ENCODE results near the gene SDK1.

The SDK1 gene

DNA sequence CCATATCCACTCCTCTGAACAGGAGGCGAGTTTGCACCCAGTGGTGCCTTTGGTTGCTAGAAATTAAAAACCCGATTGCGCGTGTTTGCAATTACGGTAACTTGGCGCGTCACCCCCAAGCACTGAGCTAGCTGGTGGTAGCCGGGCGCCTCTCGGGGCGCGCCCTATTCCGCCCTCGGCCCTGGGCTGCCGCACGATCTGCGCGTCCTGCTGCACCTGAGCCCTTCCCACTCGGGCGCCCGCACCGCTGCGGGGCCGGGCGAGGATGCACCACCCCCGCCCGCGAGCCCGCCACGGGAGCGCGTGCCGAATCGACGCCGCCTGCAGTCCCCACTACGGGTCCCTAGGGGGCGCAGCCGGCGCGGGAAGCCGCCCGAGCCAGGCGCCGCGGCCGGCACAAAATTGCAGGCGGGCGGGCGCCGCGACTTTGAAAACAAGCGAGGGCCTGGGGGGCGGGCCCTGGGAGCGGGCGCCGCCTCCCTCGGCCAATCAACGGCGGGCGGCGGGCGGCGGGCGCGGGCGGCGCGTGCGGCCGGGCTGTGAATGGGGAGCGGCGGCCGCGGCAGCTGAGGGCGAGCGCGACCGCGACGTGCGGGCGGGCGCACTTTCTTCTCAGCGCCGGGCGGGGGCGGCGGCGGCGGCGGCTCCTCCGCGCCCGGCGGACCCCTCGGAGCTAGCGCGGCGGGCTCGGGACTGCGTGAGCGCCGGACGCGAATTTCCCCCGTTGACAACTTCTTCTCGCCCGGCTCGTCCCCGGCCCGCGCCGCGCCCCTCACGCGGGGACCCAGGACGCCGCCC, at the start of gene SDK1:
TSS of gene SDK1 (plus strand) at position 602 of the 798 bp plus-strand sequence. CDS start 335 bp downstream, outside the sequence.
- peak; percentile 79 to 81 for DNase-seq (ENCODE audit: low read depth in 2 of 2)

DNA sequence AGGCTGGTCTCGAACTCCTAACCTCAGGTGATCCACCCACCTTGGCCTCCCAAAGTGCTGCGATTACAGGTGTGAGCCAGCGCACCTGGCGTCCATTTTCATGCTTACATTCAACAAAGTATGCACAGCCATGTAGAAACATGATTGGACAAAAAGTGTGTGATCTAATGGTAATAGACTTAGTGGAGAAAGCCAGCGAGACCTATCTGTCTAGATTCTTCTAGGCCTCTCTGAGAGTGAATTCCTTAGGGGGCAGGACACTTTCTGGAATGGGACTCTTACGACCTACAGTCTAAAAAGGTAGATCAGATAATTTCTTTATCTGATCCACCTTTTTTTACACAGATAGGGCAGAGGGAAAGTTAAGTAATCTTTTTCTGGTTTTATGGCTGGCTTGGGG, 46.3 kb upstream of the SDK1 start:
- DNase-seq (ENCODE audit: low read depth in 2 of 2) = no peak

- no peak for DNase-seq (ENCODE audit: low read depth in 2 of 2)
These were observed 41.2 kb upstream of the SDK1 start for GRCh38 chr7:3259711-3260400.

GRCh38 chr7:3260401-3260715, 40.7 kb upstream of the SDK1 start:
- DNase-seq (ENCODE audit: low read depth in 2 of 2) = peak; percentile 20 to 26

DNA sequence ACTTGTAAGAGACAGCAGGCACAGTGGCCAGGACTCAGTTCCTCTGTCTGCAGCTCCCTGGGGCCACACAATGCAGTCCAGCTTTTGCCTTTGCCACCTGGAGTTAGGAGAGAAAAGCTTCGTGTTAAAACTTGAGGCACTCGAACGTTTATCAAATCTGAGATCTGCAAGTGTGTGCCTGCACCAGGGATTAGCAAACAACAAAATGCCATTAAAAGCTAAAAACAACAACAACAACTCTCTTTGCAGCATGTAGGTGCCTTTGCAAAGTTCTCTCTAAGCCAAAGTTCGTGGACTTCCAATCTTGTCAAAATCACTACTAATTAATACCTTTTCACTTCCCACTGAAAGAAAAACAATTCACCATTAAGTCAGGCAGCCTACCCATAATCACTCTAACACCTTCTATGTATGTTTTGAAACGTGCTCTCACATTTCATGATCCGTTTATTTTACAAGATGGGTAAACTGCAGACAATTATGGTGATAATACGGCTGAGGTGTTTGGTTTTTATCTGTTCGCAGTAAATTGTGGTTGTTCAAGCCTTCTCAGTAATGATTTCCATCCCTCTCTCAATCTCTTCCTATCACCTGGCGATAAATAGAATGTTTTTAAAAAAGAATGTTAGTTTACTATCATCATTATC, 36.2 kb upstream of the SDK1 start:
- no peak for DNase-seq (ENCODE audit: low read depth in 2 of 2)

- DNase-seq (ENCODE audit: low read depth in 2 of 2) = no peak
These were observed 35.7 kb upstream of the SDK1 start for GRCh38 chr7:3265388-3265787.

DNA sequence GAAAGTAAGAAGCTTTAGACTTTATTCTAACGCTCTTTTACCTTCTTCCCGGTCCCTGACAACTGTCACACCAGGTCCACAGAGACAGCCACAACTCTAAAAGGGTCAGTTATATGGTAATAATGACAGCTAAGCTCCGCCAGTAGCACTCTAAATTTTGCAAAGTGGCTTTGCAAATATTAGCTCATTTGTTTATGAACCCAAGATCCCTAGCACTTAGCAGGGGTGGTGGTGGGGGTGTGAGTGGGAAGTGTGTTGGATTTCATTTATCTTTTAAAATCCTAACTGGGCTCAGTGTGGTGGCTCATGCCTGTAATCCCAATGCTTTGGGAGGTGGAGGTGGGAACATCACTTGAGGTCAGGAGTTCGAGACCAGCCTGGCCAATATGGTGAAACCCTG, 34.8 kb upstream of the SDK1 start:
- no peak for DNase-seq (ENCODE audit: low read depth in 2 of 2)

DNA sequence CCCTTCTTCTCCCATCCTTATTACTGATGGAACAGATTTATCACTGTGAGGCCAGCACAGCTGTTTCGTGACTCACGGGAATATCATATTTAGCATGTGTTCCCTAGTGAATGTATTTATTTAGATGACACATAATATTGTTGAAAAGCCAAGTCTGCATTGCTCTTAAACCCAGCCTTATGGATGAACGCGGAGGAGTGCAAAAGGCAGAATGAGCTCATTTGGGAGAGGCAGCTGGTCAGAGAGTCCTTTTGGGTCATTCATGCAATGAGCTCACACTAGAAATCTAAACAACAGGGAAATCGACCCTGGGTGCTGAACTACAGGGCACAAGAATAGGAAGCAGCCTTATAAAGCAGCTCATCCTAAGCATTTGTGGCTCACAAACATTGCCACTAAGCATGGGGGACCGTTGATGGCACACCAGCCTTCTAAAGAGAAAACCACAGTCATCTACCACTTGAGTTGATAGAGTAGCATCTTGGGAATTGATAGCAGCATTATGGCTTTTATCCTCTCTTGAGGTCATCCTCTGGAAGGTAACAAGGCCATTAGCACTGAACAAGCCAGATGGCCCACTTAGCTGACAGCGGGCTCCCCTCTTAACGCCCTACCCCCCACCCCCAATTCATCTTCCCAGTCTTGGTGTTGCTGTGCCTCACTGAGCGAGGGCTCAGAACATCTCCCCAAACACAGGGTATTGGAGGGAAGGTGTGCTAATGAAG, 32.9 kb upstream of the SDK1 start:
- DNase-seq (ENCODE audit: low read depth in 2 of 2) = peak; percentile 31 to 32

DNA sequence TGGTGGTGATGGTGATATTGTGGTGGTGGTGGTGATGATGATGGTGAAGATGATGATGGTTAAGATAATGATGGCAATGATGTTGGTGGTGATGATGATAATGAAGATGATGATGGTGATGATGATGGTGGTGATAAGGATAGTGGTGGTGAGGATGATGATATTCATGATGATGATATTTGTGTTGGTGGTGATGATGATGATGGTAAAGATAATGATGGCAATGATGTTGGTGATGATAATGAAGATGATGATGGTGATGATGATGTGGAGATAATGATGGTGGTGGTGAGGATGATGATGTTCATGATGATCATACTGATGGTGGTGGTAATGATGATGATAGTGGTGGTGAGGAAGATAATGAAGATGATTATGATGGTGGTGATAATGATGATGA, 30.7 kb upstream of the SDK1 start:
- DNase-seq (ENCODE audit: low read depth in 2 of 2) = no peak

DNA sequence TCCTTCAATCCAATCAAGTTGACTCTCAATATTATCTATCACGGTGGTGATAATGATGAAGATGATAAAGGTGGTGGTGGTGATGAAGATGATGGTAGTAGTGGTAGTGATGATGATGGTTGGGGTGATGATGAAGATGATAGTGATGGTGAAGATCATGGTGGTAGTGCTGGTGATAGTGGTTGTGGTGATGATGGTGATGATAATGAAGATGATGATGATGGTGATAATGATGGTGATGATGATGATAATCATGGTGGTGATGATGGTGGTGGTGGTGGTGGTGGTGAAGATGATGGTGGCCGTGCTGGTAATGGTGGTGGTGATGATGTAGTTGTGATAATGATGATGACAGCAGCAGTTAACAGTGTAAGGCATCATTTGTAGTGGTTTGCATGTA, 29.8 kb upstream of the SDK1 start:
- no peak for DNase-seq (ENCODE audit: low read depth in 2 of 2)

DNA sequence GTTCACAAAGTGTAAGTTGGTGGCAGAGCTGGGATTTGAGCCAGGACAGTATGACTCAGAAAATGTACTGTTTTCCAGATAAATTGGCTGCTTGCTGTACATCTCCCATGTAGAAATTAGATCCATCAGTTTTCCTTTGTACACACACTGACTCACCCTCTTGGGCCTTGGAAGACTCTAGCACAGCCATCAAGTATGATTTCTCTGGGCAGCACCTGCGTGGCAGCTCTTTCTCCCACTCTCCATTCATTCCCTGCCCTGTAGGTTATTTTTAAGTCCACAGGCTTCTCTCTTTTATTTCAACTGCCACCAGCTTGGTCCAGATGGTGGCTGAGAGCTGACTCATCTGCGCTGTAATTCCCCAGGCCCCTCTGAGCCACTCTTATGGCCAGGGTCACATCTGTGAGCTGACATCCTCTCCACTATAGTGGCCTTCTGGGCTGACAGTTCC, 28.3 kb upstream of the SDK1 start:
- DNase-seq (ENCODE audit: low read depth in 2 of 2) = peak; percentile 3 to 4

- DNase-seq (ENCODE audit: low read depth in 2 of 2) = no peak
These were observed 26.9 kb upstream of the SDK1 start for GRCh38 chr7:3274131-3274530.

GRCh38 chr7:3277604-3278572, 23.2 kb upstream of the SDK1 start:
- no peak for DNase-seq (ENCODE audit: low read depth in 2 of 2)

- no peak for DNase-seq (ENCODE audit: low read depth in 2 of 2)
These were observed 21.8 kb upstream of the SDK1 start for GRCh38 chr7:3279147-3279818.

GRCh38 chr7:3280445-3280844, 20.6 kb upstream of the SDK1 start:
- DNase-seq (ENCODE audit: low read depth in 2 of 2) = no peak

GRCh38 chr7:3280946-3281656, 20.0 kb upstream of the SDK1 start:
- no peak for DNase-seq (ENCODE audit: low read depth in 2 of 2)

GRCh38 chr7:3282457-3282856, 18.6 kb upstream of the SDK1 start:
- DNase-seq (ENCODE audit: low read depth in 2 of 2) = no peak

DNA sequence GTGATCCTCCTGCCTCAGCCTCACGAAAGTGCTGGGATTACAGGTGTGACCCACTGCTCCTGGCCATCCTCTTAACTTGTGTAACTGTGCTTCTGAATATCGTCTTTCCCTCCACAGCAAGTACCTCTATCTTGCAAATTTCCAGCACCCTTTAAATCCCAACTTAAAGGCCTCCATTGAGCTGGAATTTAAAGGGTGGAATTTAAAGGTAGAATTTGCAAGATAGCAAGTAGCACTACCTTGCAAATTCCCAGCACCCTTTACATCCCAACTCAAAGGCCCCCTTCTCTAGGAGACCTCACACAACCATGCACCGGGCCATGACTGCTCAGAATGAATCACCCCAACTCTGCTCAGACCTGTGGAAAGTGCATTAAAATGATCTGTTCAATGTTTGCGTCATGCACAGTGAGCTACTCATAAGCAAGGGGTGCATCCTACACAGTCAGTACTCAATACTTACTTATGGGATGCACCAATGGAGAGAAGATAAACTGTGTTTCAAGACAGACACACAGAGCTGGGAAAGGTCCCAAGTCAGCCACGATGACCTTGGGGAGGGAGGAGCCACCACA, 17.8 kb upstream of the SDK1 start:
- DNase-seq (ENCODE audit: low read depth in 2 of 2) = no peak

DNA sequence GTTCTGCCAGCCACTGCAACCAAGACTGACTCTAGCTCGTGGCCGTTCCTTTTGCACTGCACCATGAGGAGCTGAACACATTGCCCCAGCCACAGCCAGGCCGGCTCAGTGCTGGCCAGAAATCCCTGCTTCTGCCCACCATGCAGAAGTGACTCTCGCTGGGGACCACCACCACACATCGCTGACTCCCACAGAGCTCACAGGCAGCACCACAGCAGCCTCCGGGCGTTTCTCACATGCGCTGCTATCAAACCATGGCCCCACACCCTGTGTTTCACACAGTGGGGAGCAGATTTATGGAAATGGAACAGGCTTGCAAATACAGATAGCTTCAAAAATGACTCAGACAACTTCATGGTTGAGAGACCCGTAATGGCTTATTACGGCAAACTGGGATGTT, 15.4 kb upstream of the SDK1 start:
- DNase-seq (ENCODE audit: low read depth in 2 of 2) = no peak

Measured in fibroblast of skin of left quadriceps (primary cell).